Chondrocyte (in vitro differentiated cells): ENCODE data around the gene CHD6. TPM values are rescaled to one million over a fixed set of nuclear protein-coding genes. Genes with fewer than 3 reads are reported as not detected.

Experiments
- DNase-seq: peaks from one replicate; pipeline ENCODE4 v3.0.0; 2021; ENCODE audit warnings: mixed read lengths, low spot score
- H3K27ac Mint-ChIP-seq: one replicate; pipeline ENCODE4 v1.8.0; 2021; ENCODE audit warnings: mild to moderate bottlenecking, moderate library complexity, mixed read lengths; ENCODE audit not compliant: unreplicated experiment
- H3K27me3 Mint-ChIP-seq: 2 replicates; pipeline ENCODE4 v1.8.0; 2021; ENCODE audit warnings: low read depth, mixed read lengths
- H3K36me3 Mint-ChIP-seq: 2 replicates; pipeline ENCODE4 v1.8.0; 2021; ENCODE audit warnings: low read depth, mixed read lengths
- H3K4me1 Mint-ChIP-seq: 2 replicates; pipeline ENCODE4 v1.8.0; 2021; ENCODE audit warnings: low read depth, mild to moderate bottlenecking, mixed read lengths
- H3K4me3 Mint-ChIP-seq: one replicate; pipeline ENCODE4 v1.8.0; 2021; ENCODE audit warnings: mild to moderate bottlenecking, moderate library complexity, mixed read lengths; ENCODE audit not compliant: unreplicated experiment
- H3K9me3 Mint-ChIP-seq: 2 replicates; pipeline ENCODE4 v1.8.0; 2021; ENCODE audit warnings: low read depth, mixed read lengths
- total RNA-seq: library from RNA; stranded (reverse); gene quantifications from 3 replicates; pipeline ENCODE4 v1.2.1, GENCODE V29; 2021
- TF ChIP-seq, protein P1 (sequence below): fragments of 200-600 bp; sonication (generic); IDR thresholded peaks from 2 replicates; pipeline ENCODE4 v1.5.0; 2021; ENCODE audit warnings: antibody characterized with exemption, mild to moderate bottlenecking, moderate library complexity

The CHD6 gene
- total RNA-seq, 1 donor from 2014 or later, result 29.9 TPM

DNA sequence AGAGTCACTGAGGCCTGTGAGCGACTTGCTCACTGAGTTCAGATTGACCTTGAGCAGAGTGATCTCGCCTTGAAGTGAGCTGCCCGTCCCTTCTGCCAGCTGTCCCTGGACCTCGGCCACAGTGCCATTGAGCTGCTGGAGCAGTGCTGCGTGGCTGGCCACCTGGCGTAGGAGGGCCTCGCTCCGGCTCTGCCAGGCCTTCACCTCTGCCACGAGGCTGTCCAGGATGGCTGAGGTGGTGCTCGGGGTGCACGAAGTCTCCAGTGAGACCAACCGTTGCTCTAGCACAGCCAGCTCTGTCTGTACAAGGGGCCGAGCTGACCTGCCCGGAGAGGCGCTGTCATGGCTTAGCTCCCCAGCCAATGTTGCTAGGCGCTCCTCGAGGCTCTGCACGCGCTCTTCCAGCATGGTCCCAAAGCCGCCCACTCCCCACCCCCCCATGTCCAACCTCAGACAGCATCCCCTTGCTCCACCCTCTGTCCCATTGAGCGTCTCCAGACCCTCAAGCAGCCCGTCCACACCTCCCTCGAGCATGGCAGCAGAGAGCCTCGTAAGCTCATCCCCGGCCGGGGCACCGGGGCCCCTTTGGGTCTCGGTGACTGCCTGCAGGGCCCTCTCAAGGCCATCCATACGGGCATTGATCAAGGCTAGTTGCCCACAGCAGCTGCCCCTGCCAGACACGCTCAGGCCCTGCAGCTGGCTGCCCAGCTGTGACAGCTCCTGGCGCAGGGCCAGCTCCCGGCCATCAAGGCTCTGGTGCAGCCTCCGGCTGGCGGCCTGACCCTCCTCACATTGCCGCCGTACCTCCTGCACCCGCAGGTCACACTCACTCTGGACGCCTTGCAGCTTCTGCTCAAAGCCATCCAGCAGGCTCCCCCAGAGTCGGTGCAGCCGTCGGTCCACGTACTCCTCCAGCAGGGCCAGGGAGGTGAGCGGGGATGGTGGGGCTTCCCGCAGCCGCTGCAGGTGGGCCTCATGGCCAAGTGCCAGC, 256.1 kb downstream of the CHD6 start:
- DNase-seq, result no peak
- Mint-ChIP-seq H3K27ac (no peak overlapping the region), H3K36me3 (no peaks in the 10 kb centered on the region), H3K4me1 (peaks cover 3% of the 10 kb centered on the region), H3K4me3 (no peak overlapping the region), H3K27me3 (peaks cover 8% of the 10 kb centered on the region), H3K9me3 (no peaks in the 10 kb centered on the region)
- TF ChIP-seq, protein P1, sequence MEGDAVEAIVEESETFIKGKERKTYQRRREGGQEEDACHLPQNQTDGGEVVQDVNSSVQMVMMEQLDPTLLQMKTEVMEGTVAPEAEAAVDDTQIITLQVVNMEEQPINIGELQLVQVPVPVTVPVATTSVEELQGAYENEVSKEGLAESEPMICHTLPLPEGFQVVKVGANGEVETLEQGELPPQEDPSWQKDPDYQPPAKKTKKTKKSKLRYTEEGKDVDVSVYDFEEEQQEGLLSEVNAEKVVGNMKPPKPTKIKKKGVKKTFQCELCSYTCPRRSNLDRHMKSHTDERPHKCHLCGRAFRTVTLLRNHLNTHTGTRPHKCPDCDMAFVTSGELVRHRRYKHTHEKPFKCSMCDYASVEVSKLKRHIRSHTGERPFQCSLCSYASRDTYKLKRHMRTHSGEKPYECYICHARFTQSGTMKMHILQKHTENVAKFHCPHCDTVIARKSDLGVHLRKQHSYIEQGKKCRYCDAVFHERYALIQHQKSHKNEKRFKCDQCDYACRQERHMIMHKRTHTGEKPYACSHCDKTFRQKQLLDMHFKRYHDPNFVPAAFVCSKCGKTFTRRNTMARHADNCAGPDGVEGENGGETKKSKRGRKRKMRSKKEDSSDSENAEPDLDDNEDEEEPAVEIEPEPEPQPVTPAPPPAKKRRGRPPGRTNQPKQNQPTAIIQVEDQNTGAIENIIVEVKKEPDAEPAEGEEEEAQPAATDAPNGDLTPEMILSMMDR, result no peak

DNA sequence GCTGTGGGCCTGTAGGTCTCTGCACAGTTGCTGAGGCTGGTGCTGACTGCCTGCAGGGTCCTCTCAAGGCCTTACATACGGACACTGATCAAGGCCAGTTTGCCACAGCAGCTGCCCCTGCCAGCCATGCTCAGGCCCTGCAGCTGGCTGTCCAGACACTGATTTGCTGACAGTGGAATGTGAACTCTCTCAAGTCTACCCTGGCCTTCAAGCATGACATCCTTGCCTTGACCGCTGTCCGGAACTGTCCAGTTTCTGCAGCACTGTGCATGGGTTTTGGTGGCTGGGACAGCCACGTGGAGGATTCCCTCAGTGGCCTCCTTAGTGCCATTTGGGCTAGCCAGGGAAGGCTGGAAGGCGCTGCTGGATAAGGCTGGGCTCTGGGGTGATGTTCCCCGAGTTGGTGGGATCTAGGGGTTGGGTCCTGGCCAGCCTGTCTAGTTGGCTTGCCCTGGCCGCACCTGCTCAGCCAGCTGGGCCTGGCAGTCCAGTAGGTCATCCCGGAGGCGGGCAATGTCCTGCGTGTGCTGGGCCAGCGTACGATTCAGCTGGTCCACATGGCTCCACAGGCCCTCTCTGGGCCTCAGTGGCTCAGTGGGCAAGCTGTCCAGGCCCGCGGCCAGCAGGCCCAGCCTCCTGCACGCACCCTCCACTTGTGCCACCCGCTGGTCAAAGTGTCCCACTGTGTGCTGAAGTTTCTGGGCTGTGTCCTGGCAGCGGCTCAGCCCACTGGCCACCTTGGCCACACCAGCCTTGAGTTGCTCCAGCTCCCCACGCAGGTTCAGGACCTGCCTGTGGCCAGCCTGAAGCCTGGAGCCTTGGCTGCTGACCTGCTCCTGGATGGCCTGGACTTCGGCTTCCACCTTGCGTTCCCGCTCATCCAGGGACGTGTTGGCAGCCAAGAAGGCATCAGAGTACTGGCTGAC, 257.1 kb downstream of the CHD6 start:
- Mint-ChIP-seq H3K36me3 (no peaks in the 10 kb centered on the region), H3K4me3 (no peak overlapping the region), H3K4me1 (peaks cover 3% of the 10 kb centered on the region), H3K27ac (no peak overlapping the region), H3K27me3 (peaks cover 8% of the 10 kb centered on the region), H3K9me3 (no peaks in the 10 kb centered on the region)
- no peak for DNase-seq
- TF ChIP-seq, protein P1, result no peak

DNA sequence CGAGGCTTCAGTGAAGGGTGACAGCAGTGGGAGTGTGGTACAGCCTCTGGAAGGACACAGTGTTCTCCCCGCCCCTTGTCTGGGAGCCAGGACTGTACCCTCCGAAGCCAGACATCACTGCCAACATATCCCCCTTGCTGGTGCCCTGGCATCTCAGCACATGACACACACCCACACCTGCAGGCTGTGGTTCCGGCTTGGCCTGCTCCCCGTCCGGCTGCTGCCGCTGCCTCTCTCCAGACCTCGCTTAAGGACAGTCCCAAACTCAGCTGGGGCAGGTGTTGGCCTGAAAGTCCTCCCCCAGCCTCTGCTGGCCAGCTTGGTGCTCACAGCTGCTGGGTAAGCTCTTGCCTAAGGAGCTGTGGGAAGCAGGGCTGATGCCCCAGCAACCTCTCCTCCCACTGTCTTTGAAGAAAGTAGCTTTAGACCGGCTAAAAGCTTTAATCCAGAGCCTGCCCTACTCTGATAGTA, 258.6 kb downstream of the CHD6 start:
- Mint-ChIP-seq H3K27ac (no peak overlapping the region), H3K9me3 (no peaks in the 10 kb centered on the region), H3K4me1 (no peaks in the 10 kb centered on the region), H3K27me3 (no peaks in the 10 kb centered on the region), H3K36me3 (no peaks in the 10 kb centered on the region), H3K4me3 (no peak overlapping the region)
- DNase-seq, result no peak
- TF ChIP-seq, protein P1, result no peak

DNA sequence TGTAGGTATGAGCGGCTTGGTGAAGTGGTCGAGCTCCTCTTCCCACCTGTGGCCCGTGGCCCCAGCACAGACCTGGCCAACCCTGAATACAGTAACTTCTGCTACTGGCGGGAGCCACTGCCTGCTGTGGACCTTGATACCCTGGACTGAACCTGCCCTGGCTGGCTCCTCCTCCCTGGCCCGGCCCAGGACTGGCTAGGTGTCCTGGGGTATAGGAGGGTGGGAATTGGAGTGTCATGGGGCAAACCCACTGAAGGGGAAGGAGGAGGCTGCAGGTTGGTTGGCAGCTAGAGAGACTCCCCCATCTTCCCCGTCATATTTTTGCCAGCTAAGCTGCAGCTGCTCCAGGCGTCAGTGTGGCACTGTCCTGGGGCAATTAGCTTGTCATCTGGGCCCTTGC, 259.5 kb downstream of the CHD6 start:
- Mint-ChIP-seq H3K4me3 (no peak overlapping the region), H3K27me3 (no peaks in the 10 kb centered on the region), H3K9me3 (no peaks in the 10 kb centered on the region), H3K36me3 (no peaks in the 10 kb centered on the region), H3K27ac (no peak overlapping the region), H3K4me1 (no peaks in the 10 kb centered on the region)
- TF ChIP-seq, protein P1, result no peak
- no peak for DNase-seq

DNA sequence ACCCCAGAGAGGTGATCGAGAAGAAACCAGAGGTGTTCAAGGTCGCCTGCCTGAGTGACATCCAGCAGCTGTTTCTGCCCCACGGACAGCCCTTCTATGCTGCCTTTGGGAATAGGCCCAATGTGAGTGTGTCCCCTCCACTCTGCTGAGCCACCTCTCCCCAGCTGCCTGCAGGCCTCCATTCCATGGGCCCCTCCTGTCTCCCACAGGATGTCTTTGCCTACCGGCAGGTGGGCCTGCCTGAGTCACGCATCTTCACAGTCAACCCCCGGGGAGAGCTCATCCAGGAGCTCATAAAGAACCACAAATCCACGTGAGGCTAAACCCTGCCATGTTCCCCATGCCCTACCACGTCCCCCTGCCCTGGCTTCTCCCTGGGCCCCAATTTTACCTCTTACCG, 259.9 kb downstream of the CHD6 start:
- H3K36me3 Mint-ChIP-seq, result no peaks in the 10 kb centered on the region

More for the DNA sequence above, 259.9 kb downstream of the CHD6 start:
- Mint-ChIP-seq H3K9me3 (no peaks in the 10 kb centered on the region), H3K4me1 (no peaks in the 10 kb centered on the region), H3K27ac (no peak overlapping the region), H3K27me3 (no peaks in the 10 kb centered on the region), H3K4me3 (no peak overlapping the region)
- TF ChIP-seq, protein P1, result no peak
- no peak for DNase-seq
